Gastrocnemius medialis (tissue), 4 donors: ENCODE results near the gene RAB21. TPM values are rescaled to one million over a fixed set of nuclear protein-coding genes. Genes with fewer than 3 reads are reported as not detected.

Experiments used
- ATAC-seq, 2 donors: fragments of 150-250 bp; one replicate each; pipeline ENCODE4 v1.9.1; 2016
- DNase-seq, 2 donors: peaks; one replicate each; pipeline ENCODE4 v3.0.0-alpha.2; 2019
- H3K27ac ChIP-seq, 4 donors: fragments of 200-600 bp; sonication (generic); 1 replicate in 1 of 4; 2 replicates in 3 of 4; pipeline ENCODE4 v1.5.1; 2016 to 2018; ENCODE audit warnings: mild to moderate bottlenecking in 2 of 4, moderate library complexity in 1 of 4
- H3K27me3 ChIP-seq, 3 donors: fragments of 200-600 bp; sonication (generic) in 2 of 3; 1 replicate in 1 of 3; 2 replicates in 2 of 3; pipeline versions ENCODE4 v1.5.1 to v1.6.0; 2016 to 2019; ENCODE audit warnings: mild to moderate bottlenecking in 1 of 3, moderate library complexity in 1 of 3
- H3K36me3 ChIP-seq, 2 donors: fragments of 200-600 bp; sonication (generic) in 1 of 2; one replicate each; pipeline ENCODE4 v1.5.1; 2017 to 2018
- H3K4me1 ChIP-seq, 2 donors: fragments of 200-600 bp; sonication (generic) in 1 of 2; one replicate each; pipeline ENCODE4 v1.5.1; 2016 to 2017; ENCODE audit warnings: mild to moderate bottlenecking in 2 of 2
- H3K4me3 ChIP-seq, 4 donors: fragments of 200-600 bp; sonication (generic) in 3 of 4; 1 replicate in 1 of 4; 2 replicates in 3 of 4; pipeline ENCODE4 v1.5.1; 2016 to 2019; ENCODE audit warnings: mild to moderate bottlenecking in 2 of 4
- H3K9me3 ChIP-seq, 3 donors: fragments of 200-600 bp; sonication (generic) in 2 of 3; 1 replicate in 1 of 3; 2 replicates in 2 of 3; pipeline ENCODE4 v1.5.1; 2016 to 2019
- POLR2A ChIP-seq, 2 donors: fragments of 450-650 bp; IDR thresholded peaks; one replicate each; pipeline ENCODE4 v1.6.1; 2017; ENCODE audit warnings: antibody characterized with exemption in 2 of 2, mild to moderate bottlenecking in 2 of 2, moderate library complexity in 2 of 2
- in situ Hi-C, 4 donors: fragments of 200-750 bp; cut with MboI; loops; one replicate each; pipeline versions ENCODE4 v1.15.0 to v1.8.0; 2017; ENCODE audit warnings: low sequenced_read_pairs in 4 of 4
- intact Hi-C: fragments of 100-400 bp; cut with DNase I; formaldehyde crosslinking; loops from one replicate; pipeline ENCODE4 v1.15.1; 2023; ENCODE audit warnings: low total_unique reads
- total RNA-seq, 4 donors: library from RNA; depleted of rRNA; stranded (reverse); fragments of >200 nt; gene quantifications; one replicate each; pipeline versions ENCODE4 v1.1.0 to v1.2.3, GENCODE V29; 2016
- TF ChIP-seq, protein P1 (sequence below), 5 experiments: fragments of 450-650 bp in 3 of 5; fragments of 200-600 bp in 2 of 5; sonication (generic) in 2 of 5; IDR thresholded peaks in 4 of 5; conservative IDR thresholded peaks in 1 of 5; 1 replicate in 4 of 5; 2 replicates in 1 of 5; pipeline ENCODE4 v1.5.1; 2016 to 2019; ENCODE audit warnings: antibody characterized with exemption in 5 of 5, mild to moderate bottlenecking in 3 of 5, moderate library complexity in 3 of 5

RAB21 gene
- total RNA-seq, 4 donors from 2014 or later, result 17.4 to 75.9 (median 45.7) TPM

GRCh38 chr12:71786829-71787228, 32.2 kb downstream of the RAB21 start:
- in situ Hi-C loops, result no loop called here
- Histone ChIP-seq H3K4me3 (no peak overlapping the region), H3K4me1 (no peaks in the 10 kb centered on the region), H3K36me3 (peaks cover 3 to 53% of the 10 kb centered on the region in 2 donors), H3K27me3 (no peaks in the 10 kb centered on the region), H3K9me3 (no peaks in the 10 kb centered on the region), H3K27ac (no peak overlapping the region)
- TF ChIP-seq, protein P1, sequence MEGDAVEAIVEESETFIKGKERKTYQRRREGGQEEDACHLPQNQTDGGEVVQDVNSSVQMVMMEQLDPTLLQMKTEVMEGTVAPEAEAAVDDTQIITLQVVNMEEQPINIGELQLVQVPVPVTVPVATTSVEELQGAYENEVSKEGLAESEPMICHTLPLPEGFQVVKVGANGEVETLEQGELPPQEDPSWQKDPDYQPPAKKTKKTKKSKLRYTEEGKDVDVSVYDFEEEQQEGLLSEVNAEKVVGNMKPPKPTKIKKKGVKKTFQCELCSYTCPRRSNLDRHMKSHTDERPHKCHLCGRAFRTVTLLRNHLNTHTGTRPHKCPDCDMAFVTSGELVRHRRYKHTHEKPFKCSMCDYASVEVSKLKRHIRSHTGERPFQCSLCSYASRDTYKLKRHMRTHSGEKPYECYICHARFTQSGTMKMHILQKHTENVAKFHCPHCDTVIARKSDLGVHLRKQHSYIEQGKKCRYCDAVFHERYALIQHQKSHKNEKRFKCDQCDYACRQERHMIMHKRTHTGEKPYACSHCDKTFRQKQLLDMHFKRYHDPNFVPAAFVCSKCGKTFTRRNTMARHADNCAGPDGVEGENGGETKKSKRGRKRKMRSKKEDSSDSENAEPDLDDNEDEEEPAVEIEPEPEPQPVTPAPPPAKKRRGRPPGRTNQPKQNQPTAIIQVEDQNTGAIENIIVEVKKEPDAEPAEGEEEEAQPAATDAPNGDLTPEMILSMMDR (IDR thresholded peaks at IDR 0.05 in 4 of 5, conservative IDR thresholded peaks at IDR 0.05 in 1 of 5), result no peak
- no peak for TF ChIP-seq POLR2A (IDR thresholded peaks at IDR 0.05)
- ATAC-seq (no peak), DNase-seq (no peak)
- intact Hi-C loops, result loop anchor here (10.0 kb wide), 1 partner anchor 138 kb away; no protein-coding TSS in a partner anchor

DNA sequence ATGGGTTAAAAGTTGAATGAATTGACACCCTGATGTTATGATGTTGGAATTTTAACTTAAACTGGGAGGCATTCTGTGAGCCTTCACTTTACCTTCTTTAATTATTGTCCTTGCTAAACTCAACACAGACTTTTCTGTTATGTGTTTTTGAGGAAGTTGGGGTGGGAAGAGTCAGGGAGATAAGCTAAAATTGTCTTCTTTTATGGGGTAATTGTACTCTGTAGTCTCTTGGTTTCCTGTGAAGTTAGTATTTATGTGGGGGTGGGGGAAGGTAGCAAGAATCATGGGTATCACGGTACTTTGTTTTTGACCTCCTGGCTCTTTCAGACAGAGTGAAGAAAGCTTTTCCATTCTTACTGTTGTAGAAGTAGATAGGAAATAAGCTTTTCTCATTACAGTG, 32.9 kb downstream of the RAB21 start:
- intact Hi-C loops, result loop anchor here (10.0 kb wide), 1 partner anchor 137 kb away; no protein-coding TSS in a partner anchor

DNA sequence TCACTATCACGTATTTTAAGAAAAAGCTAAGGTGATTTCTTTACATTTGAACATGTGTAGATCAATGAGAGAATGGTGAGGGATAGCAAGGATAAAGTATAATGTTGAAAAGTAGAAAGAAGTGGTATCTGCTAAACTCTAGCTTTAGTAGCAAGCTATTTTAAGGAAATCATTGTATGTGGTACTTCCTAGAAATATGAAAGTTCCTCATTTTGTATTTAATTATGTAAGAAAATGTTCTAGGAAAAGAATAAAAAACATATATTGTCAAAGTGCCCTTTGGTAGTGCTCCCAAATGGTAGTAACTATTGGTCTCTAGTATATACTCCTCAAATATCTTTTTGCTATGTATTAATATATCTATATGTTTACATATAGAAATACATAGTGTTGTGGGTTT, 35.7 kb downstream of the RAB21 start:
- Histone ChIP-seq H3K4me1 (no peaks in the 10 kb centered on the region), H3K27ac (no peak overlapping the region), H3K9me3 (no peaks in the 10 kb centered on the region), H3K27me3 (no peaks in the 10 kb centered on the region), H3K4me3 (no peak overlapping the region), H3K36me3 (peaks cover 3 to 33% of the 10 kb centered on the region in 2 donors)
- in situ Hi-C loops, result no loop called here
- ATAC-seq, result no peak
- intact Hi-C loops, result no loop called here
- no peak for DNase-seq
- no peak for TF ChIP-seq POLR2A (IDR thresholded peaks at IDR 0.05)
- TF ChIP-seq, protein P1 (IDR thresholded peaks at IDR 0.05 in 4 of 5, conservative IDR thresholded peaks at IDR 0.05 in 1 of 5), result no peak

More for the DNA sequence above, 32.9 kb downstream of the RAB21 start:
- Histone ChIP-seq H3K27ac (no peak overlapping the region), H3K36me3 (peaks cover 3 to 46% of the 10 kb centered on the region in 2 donors), H3K9me3 (no peaks in the 10 kb centered on the region), H3K4me1 (no peaks in the 10 kb centered on the region), H3K4me3 (no peak overlapping the region), H3K27me3 (no peaks in the 10 kb centered on the region)
- in situ Hi-C loops, result no loop called here
- no peak for TF ChIP-seq POLR2A (IDR thresholded peaks at IDR 0.05)
- TF ChIP-seq, protein P1 (IDR thresholded peaks at IDR 0.05 in 4 of 5, conservative IDR thresholded peaks at IDR 0.05 in 1 of 5), result no peak
- DNase-seq, result no peak
- ATAC-seq, result no peak

DNA sequence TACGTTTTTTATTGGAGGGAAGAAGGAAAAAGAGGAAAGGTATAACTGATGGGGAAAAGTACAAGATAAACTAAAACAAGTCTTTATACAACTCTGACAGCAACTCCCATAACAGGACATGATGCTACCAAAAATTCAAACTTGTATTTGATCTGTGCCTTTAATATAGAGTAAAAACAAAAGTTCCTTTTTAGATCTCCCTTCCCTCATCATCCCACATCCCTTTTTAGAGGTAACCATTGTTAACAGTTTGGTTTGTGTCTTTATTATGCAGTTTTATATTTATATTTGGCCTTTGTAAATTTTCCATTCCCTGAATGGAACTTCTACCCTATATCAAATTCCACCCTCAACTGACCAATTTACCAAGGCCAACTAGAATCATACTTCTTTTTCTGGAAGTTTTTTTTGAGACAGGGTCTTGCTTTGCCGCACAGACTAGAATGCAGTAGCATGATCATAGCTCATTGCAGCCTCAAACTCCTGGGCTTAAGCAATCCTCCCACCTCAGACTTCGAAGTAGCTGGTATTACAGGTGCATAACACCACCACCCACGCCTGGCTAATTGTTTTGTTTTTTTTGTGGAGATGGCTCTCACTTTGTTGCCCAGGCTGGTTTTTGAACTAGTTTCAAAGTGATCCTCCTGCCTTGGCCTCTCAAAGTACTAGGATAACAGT, 36.9 kb downstream of the RAB21 start:
- Histone ChIP-seq H3K4me1 (no peaks in the 10 kb centered on the region), H3K27me3 (no peaks in the 10 kb centered on the region), H3K9me3 (no peaks in the 10 kb centered on the region), H3K36me3 (peaks cover 0 to 21% of the 10 kb centered on the region in 2 donors), H3K27ac (no peak overlapping the region), H3K4me3 (no peak overlapping the region)
- ATAC-seq (no peak), DNase-seq (no peak)
- intact Hi-C loops, result no loop called here
- TF ChIP-seq POLR2A (IDR thresholded peaks at IDR 0.05), result no peak
- TF ChIP-seq, protein P1 (IDR thresholded peaks at IDR 0.05 in 4 of 5, conservative IDR thresholded peaks at IDR 0.05 in 1 of 5), result no peak
- in situ Hi-C loops, result no loop called here
